HG03521 (cell line): ENCODE results near the gene TDRD15.
"Not testable (repeated sequence)": the region's sequence is repeated elsewhere in the genome, so short reads cannot be mapped to it uniquely, and the experiment has no call there.

Source experiments
- ATAC-seq: cut with Tn5 transposase; IDR thresholded peaks from one replicate; pipeline ENCODE4 v1.9.1; 2021; ENCODE audit warnings: mild to moderate bottlenecking, moderate library complexity; ENCODE audit not compliant: unreplicated experiment

The TDRD15 gene

GRCh38 chr2:21142149-21142548, 18.4 kb downstream of the TDRD15 start:
- no peak for ATAC-seq

GRCh38 chr2:21146638-21147037, 22.9 kb downstream of the TDRD15 start:
- no peak for ATAC-seq

GRCh38 chr2:21148718-21149117, 24.9 kb downstream of the TDRD15 start:
- ATAC-seq, result no peak

- not testable (repeated sequence) for ATAC-seq
Measured at GRCh38 chr2:21151234-21151633, 27.5 kb downstream of the TDRD15 start.

- ATAC-seq, result no peak
Measured at GRCh38 chr2:21155365-21156136, 31.8 kb downstream of the TDRD15 start.

GRCh38 chr2:21161122-21161521, 37.4 kb downstream of the TDRD15 start:
- ATAC-seq, result no peak

GRCh38 chr2:21161832-21162614, 38.3 kb downstream of the TDRD15 start:
- no peak for ATAC-seq

GRCh38 chr2:21162615-21162878, 38.8 kb downstream of the TDRD15 start:
- no peak for ATAC-seq

GRCh38 chr2:21163213-21163612, 39.4 kb downstream of the TDRD15 start:
- no peak for ATAC-seq

GRCh38 chr2:21165350-21165749, 41.6 kb downstream of the TDRD15 start:
- no peak for ATAC-seq

- ATAC-seq, result no peak
Measured at GRCh38 chr2:21175895-21176646, 52.3 kb downstream of the TDRD15 start.

- no peak for ATAC-seq
Measured at GRCh38 chr2:21181957-21182356, 58.2 kb downstream of the TDRD15 start.

- no peak for ATAC-seq
Measured at GRCh38 chr2:21183306-21183705, 59.5 kb downstream of the TDRD15 start.

GRCh38 chr2:21183726-21184125, 60.0 kb downstream of the TDRD15 start:
- no peak for ATAC-seq

GRCh38 chr2:21191535-21191934, 67.8 kb downstream of the TDRD15 start:
- no peak for ATAC-seq
